Loucy (cell line): ENCODE results near the gene MCEE.
"Not testable (repeated sequence)": the region's sequence is repeated elsewhere in the genome, so short reads cannot be mapped to it uniquely, and the experiment has no call there.

Experiments used
- EZH2phosphoT487 ChIP-seq: fragments of 200-600 bp; IDR thresholded peaks from 2 replicates; pipeline ENCODE4 v1.6.1; 2018; ENCODE audit warnings: antibody characterized with exemption, mild to moderate bottlenecking, moderate library complexity, borderline replicate concordance
- TF ChIP-seq, protein P1 (sequence below): fragments of 200-600 bp; sonication (generic); conservative IDR thresholded peaks from 2 replicates; pipeline ENCODE4 v1.5.1; 2014; ENCODE audit warnings: mild to moderate bottlenecking, antibody characterized with exemption, low read length

DNA sequence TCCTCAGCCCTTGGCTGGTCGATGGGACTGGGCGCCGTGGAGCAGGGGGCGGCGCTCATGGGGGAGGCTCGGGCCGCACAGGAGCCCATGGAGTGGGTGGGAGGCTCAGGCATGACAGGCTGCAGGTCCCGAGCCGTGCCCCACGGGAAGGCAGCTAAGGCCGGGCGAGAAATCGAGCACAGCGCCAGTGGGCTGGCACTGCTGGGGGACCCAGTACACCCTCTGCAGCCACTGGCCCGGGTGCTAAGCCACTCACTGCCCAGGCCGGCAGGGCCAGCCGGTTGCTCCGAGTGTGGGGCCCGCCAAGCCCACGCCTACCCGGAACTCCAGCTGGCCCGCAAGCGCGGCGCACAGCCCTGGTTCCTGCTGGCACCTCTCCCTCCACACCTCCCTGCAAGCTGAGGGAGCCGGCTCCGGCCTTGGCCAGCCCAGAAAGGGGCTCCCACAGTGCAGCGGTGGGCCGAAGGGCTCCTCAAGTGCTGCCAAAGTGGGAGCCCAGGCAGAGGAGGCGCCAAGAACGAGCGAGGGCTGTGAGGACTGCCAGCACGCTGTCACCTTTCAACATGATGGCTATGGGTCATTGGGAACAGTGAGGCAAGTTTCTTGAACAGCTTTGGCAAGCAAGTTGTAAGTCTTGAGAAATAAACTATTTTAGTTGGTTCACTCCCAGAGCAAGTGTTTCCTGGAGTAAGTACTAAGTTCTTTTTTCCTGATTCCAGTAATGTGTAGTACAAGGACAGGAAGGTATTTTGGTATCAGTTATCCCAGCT, 37.4 kb downstream of the MCEE start:
- TF ChIP-seq, protein P1, sequence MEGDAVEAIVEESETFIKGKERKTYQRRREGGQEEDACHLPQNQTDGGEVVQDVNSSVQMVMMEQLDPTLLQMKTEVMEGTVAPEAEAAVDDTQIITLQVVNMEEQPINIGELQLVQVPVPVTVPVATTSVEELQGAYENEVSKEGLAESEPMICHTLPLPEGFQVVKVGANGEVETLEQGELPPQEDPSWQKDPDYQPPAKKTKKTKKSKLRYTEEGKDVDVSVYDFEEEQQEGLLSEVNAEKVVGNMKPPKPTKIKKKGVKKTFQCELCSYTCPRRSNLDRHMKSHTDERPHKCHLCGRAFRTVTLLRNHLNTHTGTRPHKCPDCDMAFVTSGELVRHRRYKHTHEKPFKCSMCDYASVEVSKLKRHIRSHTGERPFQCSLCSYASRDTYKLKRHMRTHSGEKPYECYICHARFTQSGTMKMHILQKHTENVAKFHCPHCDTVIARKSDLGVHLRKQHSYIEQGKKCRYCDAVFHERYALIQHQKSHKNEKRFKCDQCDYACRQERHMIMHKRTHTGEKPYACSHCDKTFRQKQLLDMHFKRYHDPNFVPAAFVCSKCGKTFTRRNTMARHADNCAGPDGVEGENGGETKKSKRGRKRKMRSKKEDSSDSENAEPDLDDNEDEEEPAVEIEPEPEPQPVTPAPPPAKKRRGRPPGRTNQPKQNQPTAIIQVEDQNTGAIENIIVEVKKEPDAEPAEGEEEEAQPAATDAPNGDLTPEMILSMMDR, result not testable (repeated sequence)
- not testable (repeated sequence) for TF ChIP-seq EZH2phosphoT487
